ENCODE data around the gene CLCN5. TPM values are rescaled to one million over a fixed set of nuclear protein-coding genes. Genes with fewer than 3 reads are reported as not detected.

The CLCN5 gene
- 1 to 10 TPM in 2 of 6 donors, under 1 TPM in 3, not detected in 1; 0.62 to 1.4 (median 0.98) TPM for polyA plus RNA-seq (ENCODE audit: low read depth in 6 of 6)

DNA sequence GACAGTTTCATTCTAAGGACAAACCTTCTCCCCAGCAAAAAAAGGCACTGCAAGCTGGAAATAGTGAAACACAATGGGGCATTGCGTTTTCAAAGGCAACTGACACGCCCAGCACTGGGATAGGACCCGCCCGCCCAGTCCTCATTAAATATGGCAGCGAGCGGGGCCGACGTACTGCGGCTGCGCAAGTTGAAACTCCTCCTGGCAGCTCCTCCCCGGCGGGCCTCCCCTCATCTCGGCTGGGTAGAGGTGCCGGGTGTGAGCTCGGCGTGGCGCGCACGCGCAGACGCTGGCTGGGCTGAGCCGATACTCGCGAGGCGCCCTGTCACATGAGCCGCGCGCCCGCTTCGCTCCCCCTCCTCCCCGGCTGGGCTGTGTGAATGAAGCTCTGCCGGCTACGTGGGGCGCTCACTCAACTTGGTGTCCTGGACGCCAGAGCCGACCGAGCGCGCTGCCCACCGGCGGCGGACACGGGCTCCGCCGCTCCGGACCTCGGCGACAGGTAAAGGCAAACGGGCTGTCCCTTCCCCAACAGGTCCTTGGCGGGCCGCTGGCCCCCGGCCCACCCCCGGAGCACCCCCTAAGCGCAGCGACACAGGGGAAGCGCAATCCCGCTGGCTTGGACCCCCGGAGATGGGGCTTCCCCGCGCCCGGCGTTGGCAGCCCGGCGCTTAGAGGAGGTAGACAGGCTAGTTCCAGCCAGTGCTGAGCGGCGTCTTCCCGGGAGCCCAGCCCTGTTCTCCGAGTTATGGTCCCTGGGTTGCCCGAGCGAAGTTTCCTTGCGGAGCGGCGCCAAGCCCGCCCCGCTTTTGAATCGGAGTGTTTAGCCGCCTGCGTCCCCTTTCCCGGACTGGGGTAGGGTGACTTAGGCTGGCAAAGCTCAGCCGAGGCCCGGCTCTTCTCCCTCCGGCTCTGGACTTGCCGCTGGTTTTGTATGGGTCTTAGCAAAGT lies at the start of gene CLCN5:
Gene CLCN5, plus strand, starts transcription at position 306 of the 951 bp plus-strand sequence. CDS start 2,703 bp downstream, outside the sequence.
- H3K4me1 Mint-ChIP-seq, result peaks cover 0 to 9% (median 8%) of the 10 kb centered on the region in 3 donors
- H3K27me3 Mint-ChIP-seq, result no peaks in the 10 kb centered on the region
- H3K27ac Mint-ChIP-seq, result peak within 1 kb of the TSS; percentile 9 to 92 (median 72)
- DNase-seq (peak; percentile 92), ATAC-seq (ENCODE audit: low read depth in 2 of 2) (peak; percentile 95)
- H3K9me3 Mint-ChIP-seq, result no peaks in the 10 kb centered on the region
- peak within 1 kb of the TSS; percentile 78 to 93 (median 90) for H3K4me3 Mint-ChIP-seq
- no peaks in the 10 kb centered on the region for H3K36me3 Mint-ChIP-seq

DNA sequence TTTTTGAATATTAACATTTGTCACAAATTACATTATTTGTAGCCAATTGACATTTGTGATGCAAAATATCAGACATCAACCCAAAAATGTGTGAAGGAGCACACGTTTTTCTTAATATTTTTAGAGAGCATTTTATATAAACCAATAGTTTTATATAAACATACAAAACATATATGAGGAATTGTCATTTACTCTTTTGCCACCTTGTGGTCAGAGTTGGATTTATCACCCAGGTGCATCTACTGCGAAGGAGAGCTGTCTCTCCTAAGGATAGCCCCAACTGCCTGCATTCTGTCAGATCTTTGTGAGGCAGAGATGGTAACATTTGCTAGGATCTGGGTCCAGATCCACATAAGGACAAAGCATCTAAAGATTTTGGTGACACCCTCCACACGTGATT lies 45.6 kb upstream of the CLCN5 start:
- Mint-ChIP-seq H3K9me3 (no peaks in the 10 kb centered on the region), H3K36me3 (no peaks in the 10 kb centered on the region), H3K27ac (peak overlapping the region in 1 of 6 donors; percentile 77), H3K27me3 (peaks cover 0 to 5% (median 0%) of the 10 kb centered on the region in 3 donors), H3K4me3 (peak overlapping the region in 2 of 8 donors; percentile 43 to 92), H3K4me1 (peaks cover 13 to 21% (median 15%) of the 10 kb centered on the region in 3 donors)
- ATAC-seq (ENCODE audit: low read depth in 2 of 2), result no peak
- DNase-seq, result peak; percentile 21

DNA sequence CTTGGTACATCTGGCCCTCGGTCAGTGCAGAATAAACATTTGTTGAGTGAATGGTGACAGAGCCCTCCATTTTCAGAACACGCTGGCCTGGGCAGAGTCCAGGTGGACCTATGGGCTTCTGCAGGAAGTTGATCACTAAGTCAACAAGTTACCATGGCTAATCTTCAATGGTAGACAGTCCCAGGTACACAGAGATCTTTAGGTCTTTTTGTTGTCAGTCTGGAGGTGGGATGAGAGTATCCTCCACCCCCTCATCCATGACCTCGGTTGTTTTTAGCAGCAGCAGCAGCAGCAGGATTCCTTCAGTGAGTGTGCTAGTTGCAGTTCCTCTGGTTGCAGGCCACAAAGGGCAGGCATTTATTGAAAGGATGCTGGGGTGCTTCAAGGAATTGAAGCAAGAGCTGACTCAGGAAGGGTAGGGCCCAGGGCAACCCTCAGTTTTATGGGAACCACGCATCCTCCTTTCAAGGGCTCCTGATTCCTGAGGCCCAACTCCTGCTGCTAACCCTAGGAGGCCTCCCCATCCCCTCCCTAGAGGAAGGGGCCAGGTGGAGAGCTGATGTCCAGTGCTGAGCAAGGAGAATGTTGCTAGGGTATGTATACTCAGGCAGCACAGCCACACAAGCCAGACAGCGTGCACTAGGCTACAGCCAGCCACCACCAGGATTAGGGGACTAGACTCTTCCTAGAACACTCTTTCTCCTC lies 44.8 kb upstream of the CLCN5 start:
- no peak for ATAC-seq (ENCODE audit: low read depth in 2 of 2)
- H3K36me3 Mint-ChIP-seq, result no peaks in the 10 kb centered on the region
- peaks cover 13 to 21% (median 19%) of the 10 kb centered on the region in 3 donors for H3K4me1 Mint-ChIP-seq
- DNase-seq, result no peak
- H3K9me3 Mint-ChIP-seq, result no peaks in the 10 kb centered on the region
- no peaks in the 10 kb centered on the region for H3K27me3 Mint-ChIP-seq
- peak overlapping the region in 3 of 6 donors; percentile 32 to 73 (median 49) for H3K27ac Mint-ChIP-seq
- peak overlapping the region in 2 of 8 donors; percentile 12 to 92 for H3K4me3 Mint-ChIP-seq

DNA sequence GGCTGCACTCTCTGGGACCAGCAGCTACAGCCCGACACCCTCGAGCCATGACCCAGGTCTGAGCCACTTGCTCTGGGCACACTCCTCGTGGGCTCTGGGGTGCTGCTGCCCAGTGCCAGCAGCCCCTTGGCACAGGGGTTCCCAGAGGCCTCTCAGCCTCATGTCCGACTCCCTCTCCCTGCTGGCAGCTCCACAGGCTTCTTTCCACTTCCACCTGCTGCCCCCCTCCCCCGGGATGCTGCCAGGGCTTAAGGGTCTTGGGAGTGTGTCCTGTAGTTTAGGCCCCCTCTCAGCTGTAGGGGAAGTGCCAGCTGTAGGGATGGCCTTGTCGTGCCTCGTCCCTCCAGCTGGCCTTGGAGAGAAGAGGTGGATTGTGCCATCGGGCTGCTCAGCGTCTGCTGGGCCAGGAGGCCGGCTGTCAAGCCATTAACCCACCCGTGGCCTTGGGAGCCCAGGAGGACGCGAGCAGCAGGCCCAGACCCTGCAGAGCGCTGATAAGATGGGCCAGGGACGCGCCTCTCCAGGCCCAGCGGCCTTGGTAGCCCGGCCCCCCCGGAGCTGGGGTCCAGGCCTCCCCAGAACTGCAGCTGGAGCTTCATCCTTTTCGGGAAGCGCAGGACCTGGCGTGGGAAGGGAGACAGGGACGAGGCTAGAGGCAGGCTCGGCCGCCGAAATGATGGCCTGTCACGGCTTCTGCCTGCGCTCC lies 44.1 kb upstream of the CLCN5 start:
- peak overlapping the region in 6 of 8 donors; percentile 75 to 92 (median 84) for H3K4me3 Mint-ChIP-seq
- no peak for DNase-seq
- H3K36me3 Mint-ChIP-seq, result no peaks in the 10 kb centered on the region
- H3K4me1 Mint-ChIP-seq, result peaks cover 13 to 21% (median 19%) of the 10 kb centered on the region in 3 donors
- peak overlapping the region in 4 of 6 donors; percentile 20 to 93 (median 78) for H3K27ac Mint-ChIP-seq
- H3K27me3 Mint-ChIP-seq, result no peaks in the 10 kb centered on the region
- ATAC-seq (ENCODE audit: low read depth in 2 of 2), result no peak
- H3K9me3 Mint-ChIP-seq, result no peaks in the 10 kb centered on the region

GRCh38 chrX:49878834-49879655 lies 43.4 kb upstream of the CLCN5 start, which contains the start of gene USP27X:
TSS of gene USP27X (plus strand) at chrX:49879484. CDS start at chrX:49880308, 824 bp downstream.
- H3K36me3 Mint-ChIP-seq, result no peaks in the 10 kb centered on the region
- peaks cover 14 to 22% (median 21%) of the 10 kb centered on the region in 3 donors for H3K4me1 Mint-ChIP-seq

DNA sequence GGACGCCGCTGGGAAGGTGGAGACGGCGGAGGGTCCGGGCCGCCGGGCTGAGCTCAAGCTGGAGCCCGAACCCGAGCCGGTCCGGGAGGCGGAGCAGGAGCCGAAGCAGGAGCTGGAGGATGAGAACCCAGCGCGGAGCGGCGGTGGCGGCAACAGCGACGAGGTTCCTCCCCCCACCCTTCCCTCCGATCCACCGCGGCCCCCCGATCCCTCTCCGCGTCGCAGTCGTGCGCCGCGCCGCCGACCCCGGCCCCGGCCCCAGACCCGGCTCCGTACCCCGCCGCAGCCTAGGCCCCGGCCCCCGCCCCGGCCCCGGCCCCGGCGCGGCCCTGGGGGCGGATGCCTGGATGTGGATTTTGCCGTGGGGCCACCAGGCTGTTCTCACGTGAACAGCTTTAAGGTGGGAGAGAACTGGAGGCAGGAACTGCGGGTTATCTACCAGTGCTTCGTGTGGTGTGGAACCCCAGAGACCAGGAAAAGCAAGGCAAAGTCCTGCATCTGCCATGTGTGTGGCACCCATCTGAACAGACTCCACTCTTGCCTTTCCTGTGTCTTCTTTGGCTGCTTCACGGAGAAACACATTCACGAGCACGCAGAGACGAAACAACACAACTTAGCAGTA lies 42.6 kb upstream of the CLCN5 start:
- Mint-ChIP-seq H3K27ac (peak overlapping the region in 4 of 6 donors; percentile 41 to 75 (median 66)), H3K9me3 (peaks cover 0 to 1% (median 0%) of the 10 kb centered on the region in 7 donors), H3K4me3 (peak overlapping the region; percentile 75 to 92 (median 84)), H3K36me3 (no peaks in the 10 kb centered on the region), H3K27me3 (no peaks in the 10 kb centered on the region), H3K4me1 (peaks cover 16 to 26% (median 25%) of the 10 kb centered on the region in 3 donors)
- DNase-seq, result no peak
- ATAC-seq (ENCODE audit: low read depth in 2 of 2), result peak; percentile 7 to 17

More at GRCh38 chrX:49878834-49879655, 43.4 kb upstream of the CLCN5 start, which contains the start of gene USP27X:
- DNase-seq, result peak; percentile 77
- H3K9me3 Mint-ChIP-seq, result peaks cover 0 to under 1% (median 0%) of the 10 kb centered on the region in 7 donors
- no peaks in the 10 kb centered on the region for H3K27me3 Mint-ChIP-seq
- H3K4me3 Mint-ChIP-seq, result peak within 1 kb of the TSS; percentile 75 to 92 (median 84)
- H3K27ac Mint-ChIP-seq, result peak within 1 kb of the TSS in 5 of 6 donors; percentile 33 to 93 (median 83)
- peak; percentile 89 for ATAC-seq (ENCODE audit: low read depth in 2 of 2)

- Mint-ChIP-seq H3K36me3 (no peaks in the 10 kb centered on the region), H3K27me3 (no peaks in the 10 kb centered on the region), H3K27ac (no peak overlapping the region), H3K4me3 (peak overlapping the region in 6 of 8 donors; percentile 12 to 91 (median 44)), H3K4me1 (peaks cover 13 to 26% (median 25%) of the 10 kb centered on the region in 3 donors), H3K9me3 (peaks cover 0 to 1% (median 0%) of the 10 kb centered on the region in 7 donors)
- DNase-seq, result no peak
- ATAC-seq (ENCODE audit: low read depth in 2 of 2), result no peak
These were observed 41.7 kb upstream of the CLCN5 start for GRCh38 chrX:49880668-49881067.

GRCh38 chrX:49884290-49884862 lies 38.0 kb upstream of the CLCN5 start:
- Mint-ChIP-seq H3K27me3 (no peaks in the 10 kb centered on the region), H3K9me3 (peaks cover 0 to 1% (median 0%) of the 10 kb centered on the region in 7 donors), H3K4me3 (peak overlapping the region in 2 of 8 donors; percentile 43 to 70), H3K4me1 (peaks cover 13 to 19% (median 15%) of the 10 kb centered on the region in 3 donors), H3K27ac (peak overlapping the region in 2 of 6 donors; percentile 66 to 72), H3K36me3 (no peaks in the 10 kb centered on the region)
- ATAC-seq (ENCODE audit: low read depth in 2 of 2) (peak; percentile 30 to 44), DNase-seq (peak; percentile 40)

GRCh38 chrX:49892542-49892941 lies 29.9 kb upstream of the CLCN5 start:
- Mint-ChIP-seq H3K4me1 (no peaks in the 10 kb centered on the region), H3K27me3 (peaks cover 10 to 19% (median 14%) of the 10 kb centered on the region in 3 donors), H3K36me3 (peaks cover 0 to 10% of the 10 kb centered on the region in 2 donors), H3K9me3 (peaks cover 8 to 23% (median 11%) of the 10 kb centered on the region in 7 donors), H3K27ac (no peak overlapping the region), H3K4me3 (no peak overlapping the region)
- no peak for ATAC-seq (ENCODE audit: low read depth in 2 of 2)
- DNase-seq, result no peak

DNA sequence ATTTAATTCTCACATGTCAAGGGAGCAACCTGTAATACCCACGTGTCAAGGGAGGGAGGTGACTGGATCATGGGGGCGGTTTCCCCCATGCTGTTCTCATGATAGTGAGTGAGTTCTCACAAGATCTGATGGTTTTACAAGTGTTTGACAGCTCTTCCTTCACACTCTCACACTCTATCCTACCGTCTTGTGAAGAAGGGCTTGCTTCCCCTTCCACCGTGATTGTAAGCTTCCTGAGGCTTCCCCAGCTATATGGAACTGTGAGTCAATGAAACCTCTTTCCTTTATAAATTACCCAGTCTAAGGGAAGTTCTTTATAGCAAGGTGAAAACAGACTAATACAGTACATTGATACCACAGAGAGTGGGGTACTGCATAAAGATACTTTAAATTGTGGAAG lies 25.4 kb upstream of the CLCN5 start:
- peaks cover 8 to 26% (median 20%) of the 10 kb centered on the region in 7 donors for H3K9me3 Mint-ChIP-seq
- no peaks in the 10 kb centered on the region for H3K4me1 Mint-ChIP-seq
- peaks cover 14 to 51% (median 30%) of the 10 kb centered on the region in 3 donors for H3K27me3 Mint-ChIP-seq
- H3K36me3 Mint-ChIP-seq, result peaks cover 0 to 18% of the 10 kb centered on the region in 2 donors
- no peak overlapping the region for H3K4me3 Mint-ChIP-seq
- peak overlapping the region in 1 of 6 donors; percentile 39 for H3K27ac Mint-ChIP-seq
- DNase-seq (no peak), ATAC-seq (ENCODE audit: low read depth in 2 of 2) (no peak)

- no peak overlapping the region for H3K27ac Mint-ChIP-seq
- DNase-seq, result no peak
- peaks cover 0 to 18% of the 10 kb centered on the region in 2 donors for H3K36me3 Mint-ChIP-seq
- peaks cover 14 to 55% (median 27%) of the 10 kb centered on the region in 3 donors for H3K27me3 Mint-ChIP-seq
- no peak overlapping the region for H3K4me3 Mint-ChIP-seq
- no peak for ATAC-seq (ENCODE audit: low read depth in 2 of 2)
- H3K9me3 Mint-ChIP-seq, result peaks cover 8 to 20% (median 18%) of the 10 kb centered on the region in 7 donors
- no peaks in the 10 kb centered on the region for H3K4me1 Mint-ChIP-seq
These were observed 21.3 kb upstream of the CLCN5 start for GRCh38 chrX:49901048-49901447.

Measured in naive B cell (primary cell).